HCT116 (cell line): ENCODE results near the gene CTSH.
A peak's percentile ranks its signal among the peaks of the same experiment; 100 is the strongest.

ENCODE experiments used
- CEBPB ChIP-seq: IDR thresholded peaks from 2 replicates; pipeline ENCODE4 v1.6.1; 2012; ENCODE audit warnings: low read depth
- EZH2 ChIP-seq: fragments of 200-600 bp; sonication (generic); IDR thresholded peaks from 2 replicates; pipeline ENCODE4 v1.6.1; 2017; ENCODE audit warnings: antibody characterized with exemption, mixed run types
- FOSL1 ChIP-seq: IDR thresholded peaks from 2 replicates; pipeline ENCODE4 v1.6.1; 2012; ENCODE audit warnings: low read depth
- POLR2A ChIP-seq: IDR thresholded peaks from 2 replicates; pipeline ENCODE4 v1.7.0; 2011; ENCODE audit warnings: borderline replicate concordance; ENCODE audit not compliant: insufficient read depth, insufficient read length; ENCODE audit errors: extremely low read depth
- POLR2AphosphoS5 ChIP-seq: IDR thresholded peaks from 2 replicates; pipeline ENCODE4 v1.6.1; 2011; ENCODE audit warnings: mild to moderate bottlenecking, low read depth, low read length, moderate library complexity
- RAD21 ChIP-seq: IDR thresholded peaks from 2 replicates; pipeline ENCODE4 v1.6.1; 2012; ENCODE audit warnings: low read depth, mild to moderate bottlenecking
- SIN3A ChIP-seq: IDR thresholded peaks from 2 replicates; pipeline ENCODE4 v1.6.1; 2012; ENCODE audit warnings: low read depth
- SP1 ChIP-seq: IDR thresholded peaks from 2 replicates; pipeline ENCODE4 v1.6.1; 2012; ENCODE audit warnings: low read depth
- ZFX ChIP-seq: fragments of 450-650 bp; IDR thresholded peaks from 2 replicates; pipeline ENCODE4 v1.6.1; 2017
- ZNF274 ChIP-seq: fragments of 200-500 bp; sonication (Bioruptor generic); IDR thresholded peaks from 2 replicates; pipeline ENCODE4 v1.6.1; 2014; ENCODE audit warnings: mild to moderate bottlenecking, low read depth, low read length, inconsistent platforms
- TF ChIP-seq, protein P1 (sequence below): IDR thresholded peaks from 2 replicates; pipeline ENCODE4 v1.6.1; 2012; ENCODE audit warnings: low read depth
- TF ChIP-seq, protein P2 (sequence below): IDR thresholded peaks from 2 replicates; pipeline ENCODE4 v1.6.1; 2012
- TF ChIP-seq, protein P3 (sequence below), 3 experiments: fragments of 200-600 bp in 1 of 3; sonication (generic) in 1 of 3; IDR thresholded peaks in 2 of 3; conservative IDR thresholded peaks in 1 of 3; 2 replicates each; pipeline ENCODE4 v1.5.1; 2012 to 2017; ENCODE audit warnings: low read depth in 2 of 3, low read length in 2 of 3, antibody characterized with exemption in 1 of 3, borderline replicate concordance in 1 of 3, control low read depth in 1 of 3, mild to moderate bottlenecking in 1 of 3, mixed read lengths in 1 of 3, mixed run types in 1 of 3, moderate library complexity in 1 of 3; ENCODE audit not compliant: insufficient read depth in 1 of 3

DNA sequence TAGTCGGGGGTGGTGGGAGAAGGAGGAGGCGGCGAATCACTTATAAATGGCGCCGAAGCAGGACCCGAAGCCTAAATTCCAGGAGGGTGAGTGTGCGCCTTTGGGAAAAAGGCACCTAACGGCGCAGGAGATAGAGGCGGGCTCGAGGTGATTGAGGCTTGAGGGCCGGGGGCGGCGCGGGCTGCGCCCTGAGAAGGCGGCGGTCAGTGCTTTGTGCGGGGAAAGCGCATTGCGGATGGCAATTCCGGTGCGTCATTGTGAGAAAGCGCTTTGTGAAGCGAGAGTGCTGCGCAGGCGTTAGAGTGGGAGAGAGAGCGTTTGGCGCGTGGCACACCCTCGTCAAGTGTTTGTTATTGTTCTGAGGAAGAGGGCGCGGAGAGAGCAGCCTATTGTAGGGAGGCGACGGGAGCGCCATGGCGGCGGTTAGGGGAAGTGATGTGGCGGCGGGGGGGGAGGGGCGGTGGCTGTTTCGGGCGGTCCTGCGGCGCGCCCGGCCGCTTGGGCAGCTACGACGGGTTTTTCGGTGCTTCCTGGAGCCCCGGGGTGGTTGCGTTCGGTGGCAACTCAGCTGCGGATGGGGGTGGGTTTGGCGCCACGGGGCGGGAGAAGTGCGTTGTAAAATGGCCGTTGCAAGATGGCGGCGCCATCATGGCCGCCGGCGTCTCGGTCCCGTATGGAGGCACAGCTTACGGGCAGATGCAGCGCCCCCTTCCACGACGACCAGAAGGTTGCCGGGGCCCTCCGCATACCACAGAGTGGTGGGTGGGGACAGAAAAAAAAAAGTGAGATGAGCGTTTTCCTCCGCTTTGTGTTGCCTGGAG lies 71.7 kb downstream of the CTSH start:
- peak; percentile 63; the same call in 1 of the 2 replicates for TF ChIP-seq SIN3A
- TF ChIP-seq, protein P1, sequence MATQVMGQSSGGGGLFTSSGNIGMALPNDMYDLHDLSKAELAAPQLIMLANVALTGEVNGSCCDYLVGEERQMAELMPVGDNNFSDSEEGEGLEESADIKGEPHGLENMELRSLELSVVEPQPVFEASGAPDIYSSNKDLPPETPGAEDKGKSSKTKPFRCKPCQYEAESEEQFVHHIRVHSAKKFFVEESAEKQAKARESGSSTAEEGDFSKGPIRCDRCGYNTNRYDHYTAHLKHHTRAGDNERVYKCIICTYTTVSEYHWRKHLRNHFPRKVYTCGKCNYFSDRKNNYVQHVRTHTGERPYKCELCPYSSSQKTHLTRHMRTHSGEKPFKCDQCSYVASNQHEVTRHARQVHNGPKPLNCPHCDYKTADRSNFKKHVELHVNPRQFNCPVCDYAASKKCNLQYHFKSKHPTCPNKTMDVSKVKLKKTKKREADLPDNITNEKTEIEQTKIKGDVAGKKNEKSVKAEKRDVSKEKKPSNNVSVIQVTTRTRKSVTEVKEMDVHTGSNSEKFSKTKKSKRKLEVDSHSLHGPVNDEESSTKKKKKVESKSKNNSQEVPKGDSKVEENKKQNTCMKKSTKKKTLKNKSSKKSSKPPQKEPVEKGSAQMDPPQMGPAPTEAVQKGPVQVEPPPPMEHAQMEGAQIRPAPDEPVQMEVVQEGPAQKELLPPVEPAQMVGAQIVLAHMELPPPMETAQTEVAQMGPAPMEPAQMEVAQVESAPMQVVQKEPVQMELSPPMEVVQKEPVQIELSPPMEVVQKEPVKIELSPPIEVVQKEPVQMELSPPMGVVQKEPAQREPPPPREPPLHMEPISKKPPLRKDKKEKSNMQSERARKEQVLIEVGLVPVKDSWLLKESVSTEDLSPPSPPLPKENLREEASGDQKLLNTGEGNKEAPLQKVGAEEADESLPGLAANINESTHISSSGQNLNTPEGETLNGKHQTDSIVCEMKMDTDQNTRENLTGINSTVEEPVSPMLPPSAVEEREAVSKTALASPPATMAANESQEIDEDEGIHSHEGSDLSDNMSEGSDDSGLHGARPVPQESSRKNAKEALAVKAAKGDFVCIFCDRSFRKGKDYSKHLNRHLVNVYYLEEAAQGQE, result no peak
- TF ChIP-seq RAD21, result no peak
- TF ChIP-seq, protein P2, sequence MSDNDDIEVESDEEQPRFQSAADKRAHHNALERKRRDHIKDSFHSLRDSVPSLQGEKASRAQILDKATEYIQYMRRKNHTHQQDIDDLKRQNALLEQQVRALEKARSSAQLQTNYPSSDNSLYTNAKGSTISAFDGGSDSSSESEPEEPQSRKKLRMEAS, result peak; percentile 77
- TF ChIP-seq SP1, result no peak
- no peak for TF ChIP-seq EZH2
- peak; percentile 73 for TF ChIP-seq POLR2AphosphoS5
- TF ChIP-seq FOSL1, result no peak
- TF ChIP-seq, protein P3, sequence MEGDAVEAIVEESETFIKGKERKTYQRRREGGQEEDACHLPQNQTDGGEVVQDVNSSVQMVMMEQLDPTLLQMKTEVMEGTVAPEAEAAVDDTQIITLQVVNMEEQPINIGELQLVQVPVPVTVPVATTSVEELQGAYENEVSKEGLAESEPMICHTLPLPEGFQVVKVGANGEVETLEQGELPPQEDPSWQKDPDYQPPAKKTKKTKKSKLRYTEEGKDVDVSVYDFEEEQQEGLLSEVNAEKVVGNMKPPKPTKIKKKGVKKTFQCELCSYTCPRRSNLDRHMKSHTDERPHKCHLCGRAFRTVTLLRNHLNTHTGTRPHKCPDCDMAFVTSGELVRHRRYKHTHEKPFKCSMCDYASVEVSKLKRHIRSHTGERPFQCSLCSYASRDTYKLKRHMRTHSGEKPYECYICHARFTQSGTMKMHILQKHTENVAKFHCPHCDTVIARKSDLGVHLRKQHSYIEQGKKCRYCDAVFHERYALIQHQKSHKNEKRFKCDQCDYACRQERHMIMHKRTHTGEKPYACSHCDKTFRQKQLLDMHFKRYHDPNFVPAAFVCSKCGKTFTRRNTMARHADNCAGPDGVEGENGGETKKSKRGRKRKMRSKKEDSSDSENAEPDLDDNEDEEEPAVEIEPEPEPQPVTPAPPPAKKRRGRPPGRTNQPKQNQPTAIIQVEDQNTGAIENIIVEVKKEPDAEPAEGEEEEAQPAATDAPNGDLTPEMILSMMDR (IDR thresholded peaks at IDR 0.05 in 2 of 3, conservative IDR thresholded peaks at IDR 0.05 in 1 of 3; ENCODE audit: borderline replicate concordance in 1 of 3, insufficient read depth in 1 of 3, low read depth in 2 of 3, low read length in 2 of 3), result peak; percentile 20 to 46 (median 45); a peak in 4 of 6 replicates
- TF ChIP-seq POLR2A, result no peak
- no peak for TF ChIP-seq CEBPB
- no peak for TF ChIP-seq ZNF274
- no peak for TF ChIP-seq ZFX
